GM12874 (cell line): ENCODE measurements around the gene MEAK7.

Experiments used
- TF ChIP-seq, protein P1 (sequence below): IDR thresholded peaks from 2 replicates; pipeline ENCODE4 v1.5.1; 2011; ENCODE audit warnings: low read depth, mild to moderate bottlenecking, control low read depth, low read length, moderate library complexity; ENCODE audit not compliant: insufficient read depth

MEAK7 gene

DNA sequence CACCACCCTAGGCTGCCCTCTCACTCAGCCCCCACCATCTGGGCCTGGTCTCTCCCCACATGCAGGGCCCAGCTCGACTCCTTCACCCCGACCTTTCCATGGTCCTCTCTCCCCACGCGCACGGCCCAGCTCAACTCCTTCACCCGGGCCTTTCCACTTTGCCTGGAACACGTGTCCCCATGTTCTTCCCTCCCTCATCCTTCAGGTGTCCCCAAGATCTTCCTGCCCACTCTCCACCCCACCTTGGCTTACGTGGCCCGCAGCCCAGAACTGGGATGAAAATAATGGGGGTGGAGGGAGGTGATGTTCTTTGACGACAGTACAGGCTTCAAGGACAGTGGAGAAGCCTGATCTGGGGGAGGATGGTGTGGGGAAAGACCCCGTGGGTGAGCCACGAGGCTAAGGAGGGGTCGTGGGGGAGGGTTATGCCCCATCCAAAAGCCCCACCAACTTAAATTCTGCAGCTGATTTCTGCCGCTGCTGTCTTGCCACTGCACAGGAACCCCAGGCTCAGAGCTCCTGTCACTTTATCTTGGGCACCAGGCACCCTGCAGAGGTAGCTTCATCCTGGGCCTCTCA is 9.9 kb upstream of the MEAK7 start:
- TF ChIP-seq, protein P1, sequence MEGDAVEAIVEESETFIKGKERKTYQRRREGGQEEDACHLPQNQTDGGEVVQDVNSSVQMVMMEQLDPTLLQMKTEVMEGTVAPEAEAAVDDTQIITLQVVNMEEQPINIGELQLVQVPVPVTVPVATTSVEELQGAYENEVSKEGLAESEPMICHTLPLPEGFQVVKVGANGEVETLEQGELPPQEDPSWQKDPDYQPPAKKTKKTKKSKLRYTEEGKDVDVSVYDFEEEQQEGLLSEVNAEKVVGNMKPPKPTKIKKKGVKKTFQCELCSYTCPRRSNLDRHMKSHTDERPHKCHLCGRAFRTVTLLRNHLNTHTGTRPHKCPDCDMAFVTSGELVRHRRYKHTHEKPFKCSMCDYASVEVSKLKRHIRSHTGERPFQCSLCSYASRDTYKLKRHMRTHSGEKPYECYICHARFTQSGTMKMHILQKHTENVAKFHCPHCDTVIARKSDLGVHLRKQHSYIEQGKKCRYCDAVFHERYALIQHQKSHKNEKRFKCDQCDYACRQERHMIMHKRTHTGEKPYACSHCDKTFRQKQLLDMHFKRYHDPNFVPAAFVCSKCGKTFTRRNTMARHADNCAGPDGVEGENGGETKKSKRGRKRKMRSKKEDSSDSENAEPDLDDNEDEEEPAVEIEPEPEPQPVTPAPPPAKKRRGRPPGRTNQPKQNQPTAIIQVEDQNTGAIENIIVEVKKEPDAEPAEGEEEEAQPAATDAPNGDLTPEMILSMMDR: no peak

DNA sequence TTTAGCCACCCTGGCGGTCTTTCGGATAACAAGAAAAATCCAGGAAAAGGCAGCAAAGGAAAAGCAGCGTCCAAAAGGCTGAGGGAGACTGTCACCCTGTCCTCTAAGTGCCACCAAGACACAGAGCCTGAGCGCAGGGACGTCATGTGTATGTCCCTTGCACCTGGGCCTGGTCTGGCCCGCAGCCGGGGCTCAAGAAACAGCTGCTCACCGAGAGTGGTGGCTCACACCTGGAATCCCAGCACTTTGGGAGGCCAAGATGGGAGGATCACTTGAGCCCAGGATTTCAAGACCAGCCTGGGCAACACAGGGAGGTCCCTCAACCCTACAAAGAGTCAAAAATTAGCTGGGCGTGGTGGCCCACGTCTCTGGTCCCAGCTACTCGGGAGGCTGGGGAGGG is 9.2 kb upstream of the MEAK7 start:
- TF ChIP-seq, protein P1: no peak

DNA sequence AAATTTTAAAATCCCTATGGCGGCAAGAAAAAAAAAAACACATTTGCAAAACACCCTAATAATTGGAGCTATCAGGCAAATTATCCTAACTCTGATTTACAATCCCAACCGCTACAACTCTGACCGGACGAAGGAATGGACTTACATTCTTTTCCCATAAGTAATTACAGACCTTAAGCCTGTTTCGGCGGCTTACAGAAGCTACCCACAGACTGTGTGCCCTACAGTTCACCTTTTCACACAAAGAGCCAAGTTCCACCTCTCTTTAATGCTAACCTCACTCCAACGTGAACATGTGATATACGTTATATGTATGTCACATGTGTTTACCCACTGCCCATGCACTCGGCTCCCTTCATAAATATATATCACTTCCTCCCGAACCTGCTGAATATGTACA is 8.7 kb upstream of the MEAK7 start:
- TF ChIP-seq, protein P1: no peak

DNA sequence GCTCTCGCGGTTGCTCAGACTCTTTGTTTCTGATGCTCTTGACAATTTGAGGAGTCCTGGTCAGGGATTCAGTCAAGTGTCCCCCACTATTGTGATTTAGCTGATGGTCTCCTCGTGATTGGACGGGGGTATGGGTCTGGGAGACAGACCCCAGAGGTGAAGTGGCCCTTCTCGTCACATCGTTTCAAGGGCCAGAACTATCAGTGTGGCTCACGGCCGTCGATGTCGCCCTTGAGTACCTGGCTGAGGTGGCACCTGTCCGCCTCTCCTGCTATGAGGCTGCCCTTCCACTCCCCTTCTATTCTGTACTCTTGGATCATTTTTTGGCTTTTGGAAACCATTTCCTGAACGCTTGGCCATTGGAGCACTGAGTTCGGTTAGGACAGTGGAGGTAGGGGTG is 7.4 kb upstream of the MEAK7 start:
- TF ChIP-seq, protein P1: no peak

DNA sequence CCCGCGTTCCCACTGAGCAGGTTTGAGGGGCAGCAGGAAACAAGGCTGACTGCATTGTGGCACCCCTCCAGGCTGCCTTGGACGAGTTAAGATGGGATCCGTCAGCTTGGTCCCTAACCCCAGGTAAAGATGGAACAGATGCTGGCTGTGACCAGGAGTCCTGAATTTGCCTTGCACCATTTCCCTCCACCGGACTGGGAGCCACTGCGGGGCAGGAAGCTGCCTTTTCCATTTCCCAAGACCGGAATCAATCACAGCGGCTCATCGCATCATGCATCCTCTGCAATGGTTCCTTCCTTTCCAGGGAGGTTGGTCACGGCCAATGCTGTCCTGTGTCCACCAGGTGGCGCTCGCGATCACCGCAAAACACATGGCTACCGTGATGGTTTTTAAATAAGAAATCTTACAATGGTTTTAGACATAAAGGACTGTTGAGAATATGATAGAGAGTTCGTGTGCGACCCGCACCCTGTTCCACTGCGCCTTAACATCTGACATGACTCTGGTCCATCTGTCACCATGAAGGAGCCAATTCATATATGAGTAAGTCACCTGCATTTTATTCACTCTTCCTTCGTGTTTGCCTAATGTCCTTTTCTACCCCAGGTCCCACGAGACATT is 6.8 kb upstream of the MEAK7 start:
- TF ChIP-seq, protein P1: peak; percentile 77

DNA sequence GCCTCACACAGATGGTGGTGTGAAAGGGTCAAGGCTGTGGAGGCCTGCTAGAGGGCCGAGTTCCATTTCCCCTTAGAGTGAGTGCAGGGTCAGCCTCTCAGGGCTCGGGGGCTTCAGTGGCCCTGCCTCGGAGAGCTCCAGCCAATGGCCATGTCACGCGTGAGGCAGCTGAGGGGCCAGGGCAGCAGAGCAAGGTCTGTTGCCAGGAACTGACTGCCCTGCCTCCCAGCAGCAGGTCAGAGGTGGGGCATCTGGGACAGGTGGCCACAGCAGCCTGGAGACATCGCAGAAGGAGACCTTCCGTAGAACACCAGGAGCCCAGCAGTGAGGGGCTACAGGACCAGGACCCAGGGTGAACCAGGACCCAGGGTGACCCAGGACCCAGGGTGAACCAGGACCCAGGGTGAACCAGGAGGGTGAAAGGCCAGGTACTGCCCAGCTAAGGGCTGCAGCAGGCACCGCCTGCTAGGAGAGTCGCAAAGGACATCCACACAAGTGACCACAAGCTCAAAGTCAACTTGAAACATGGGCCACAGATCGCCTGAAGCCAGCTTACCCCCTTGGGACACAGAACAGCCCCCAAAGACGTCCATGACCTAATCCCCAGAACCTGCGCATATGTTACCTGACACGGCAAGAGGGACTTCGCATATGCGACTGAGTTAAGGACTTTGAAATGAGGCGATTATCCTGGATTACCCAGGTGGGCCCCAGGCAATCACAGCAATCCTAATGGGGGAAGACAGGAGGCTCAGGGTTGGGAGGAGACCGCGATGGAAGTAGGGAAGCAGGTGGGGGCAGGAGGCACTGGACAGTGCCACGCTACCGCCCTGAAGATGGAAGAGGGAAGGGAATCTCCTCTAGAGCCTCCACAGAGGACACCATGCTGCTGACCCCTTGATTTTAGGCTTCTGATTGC is 4.8 kb upstream of the MEAK7 start:
- TF ChIP-seq, protein P1: no peak

DNA sequence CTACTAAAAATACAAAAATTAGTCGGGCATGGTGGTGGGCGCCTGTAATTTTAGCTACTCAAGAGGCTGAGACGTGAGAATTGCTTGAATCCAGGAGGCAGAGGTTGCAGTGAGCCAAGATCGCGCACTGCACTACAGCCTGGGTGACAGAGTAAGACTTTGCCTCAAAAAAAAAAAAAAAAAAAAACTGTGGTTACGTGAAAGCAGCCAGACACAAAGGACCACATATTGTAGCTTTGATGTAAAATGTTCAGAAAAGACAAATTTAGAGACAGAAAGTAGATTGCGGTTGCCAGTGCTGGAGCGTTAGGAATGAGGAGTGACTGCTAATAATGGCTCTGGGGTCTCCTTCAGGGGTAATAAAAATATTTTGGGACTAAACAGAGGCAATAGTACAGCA is 4.0 kb upstream of the MEAK7 start:
- TF ChIP-seq, protein P1: no peak
